ENCODE results near the gene TAF5L.
"Not testable (repeated sequence)": the region's sequence is repeated elsewhere in the genome, so short reads cannot be mapped to it uniquely, and the experiment has no call there.

Gene TAF5L

DNA sequence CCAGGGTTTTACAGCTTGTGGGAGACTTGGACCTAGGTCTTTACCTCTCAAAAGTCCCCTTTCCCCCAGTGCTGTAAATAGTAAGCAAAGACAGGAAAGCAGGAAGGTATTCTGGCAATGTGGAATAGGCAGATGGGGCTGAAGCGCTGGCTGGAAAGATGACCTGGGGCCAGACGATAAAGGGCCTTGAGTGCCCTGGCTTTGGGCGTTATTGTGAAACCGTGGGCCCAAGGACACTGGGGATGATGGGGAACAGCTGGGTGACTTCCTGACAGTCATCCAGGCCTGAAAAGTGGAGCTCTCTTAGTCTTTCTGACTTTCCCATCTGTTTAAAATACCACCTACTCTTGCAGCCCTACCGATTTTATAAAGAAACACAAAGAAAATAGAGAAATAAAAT lies 16.5 kb upstream of the TAF5L start:
- no peak for DNase-seq (ENCODE audit: low read depth in 2 of 2)

DNA sequence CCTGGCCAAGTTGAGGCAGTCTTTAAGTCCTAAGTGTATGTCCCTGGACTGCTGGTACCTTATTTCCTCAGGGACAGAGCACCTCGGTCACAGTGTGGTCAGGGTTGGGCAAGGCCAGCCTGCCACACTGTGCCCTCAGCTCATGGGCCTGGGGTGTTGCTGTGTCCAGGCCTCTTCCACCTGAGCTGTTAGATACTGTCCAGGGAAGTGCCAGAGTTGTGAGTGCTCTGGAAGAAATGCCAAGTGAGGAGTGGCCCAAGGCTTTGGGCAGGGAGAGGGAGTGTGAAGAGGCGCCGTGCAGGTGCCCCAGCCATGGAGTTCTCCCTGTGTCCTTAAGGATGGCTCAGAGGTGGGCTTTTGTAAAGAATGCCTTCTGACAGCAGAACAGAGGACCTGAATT lies 15.4 kb upstream of the TAF5L start:
- no peak for DNase-seq (ENCODE audit: low read depth in 2 of 2)

DNA sequence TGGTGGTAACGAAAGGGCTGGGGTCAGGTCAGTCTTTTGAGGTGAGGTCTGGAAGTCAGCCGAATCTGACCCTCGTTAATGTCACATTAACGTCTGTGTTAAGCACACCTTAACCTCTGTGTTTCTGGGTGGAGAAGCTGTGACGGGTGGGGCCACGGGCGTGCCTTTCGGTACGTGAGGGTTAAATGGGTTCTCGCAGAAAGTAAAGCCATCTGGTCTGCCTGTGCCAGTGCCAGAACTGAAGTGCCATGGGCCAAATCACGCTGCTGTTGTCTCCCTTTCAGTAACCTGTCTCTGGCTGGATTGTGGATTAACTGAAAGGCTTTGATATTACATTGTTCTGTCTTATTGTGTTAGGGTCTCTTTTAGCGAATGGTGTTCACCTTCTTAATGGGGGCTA lies 14.5 kb upstream of the TAF5L start:
- no peak for DNase-seq (ENCODE audit: low read depth in 2 of 2)

DNA sequence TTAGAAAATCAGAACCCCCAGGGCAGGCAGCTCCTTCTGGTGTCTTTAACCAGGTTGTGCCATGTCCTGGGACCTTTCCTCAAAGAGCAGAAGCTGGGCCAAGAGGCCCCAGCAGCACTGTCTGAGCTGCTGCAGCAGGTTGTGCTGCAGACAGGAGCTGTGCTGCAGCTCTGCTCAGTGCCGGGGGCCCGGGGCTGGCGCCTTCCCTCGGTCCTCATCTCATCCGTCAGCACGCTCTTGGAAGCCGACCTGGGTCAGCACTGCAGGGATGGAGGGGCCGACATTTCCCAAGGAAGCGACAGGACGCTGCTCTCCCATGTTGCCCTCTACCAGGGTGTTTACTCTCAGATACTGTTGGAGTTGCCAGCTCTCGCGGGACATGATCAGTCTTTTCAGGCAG lies 11.8 kb upstream of the TAF5L start:
- DNase-seq (ENCODE audit: low read depth in 2 of 2) = no peak

DNA sequence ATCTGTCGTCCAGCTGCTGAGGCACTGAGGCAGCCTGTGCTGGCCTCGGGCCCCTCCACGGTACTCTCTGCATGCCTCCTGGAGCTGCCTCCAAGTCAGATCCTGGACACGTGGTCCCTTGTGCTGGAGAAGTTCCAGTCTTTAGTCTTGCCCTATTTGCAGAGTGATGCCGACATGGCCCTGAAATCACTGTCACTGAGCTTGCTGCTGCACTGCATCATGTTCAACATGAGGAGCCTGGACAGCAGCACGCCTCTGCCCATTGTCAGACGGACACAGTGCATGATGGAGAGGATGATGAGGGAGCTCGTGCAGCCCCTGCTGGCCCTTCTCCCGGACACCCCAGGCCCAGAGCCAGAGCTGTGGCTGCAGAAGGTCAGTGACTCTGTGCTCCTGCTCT lies 10.1 kb upstream of the TAF5L start:
- no peak for DNase-seq (ENCODE audit: low read depth in 2 of 2)

DNA sequence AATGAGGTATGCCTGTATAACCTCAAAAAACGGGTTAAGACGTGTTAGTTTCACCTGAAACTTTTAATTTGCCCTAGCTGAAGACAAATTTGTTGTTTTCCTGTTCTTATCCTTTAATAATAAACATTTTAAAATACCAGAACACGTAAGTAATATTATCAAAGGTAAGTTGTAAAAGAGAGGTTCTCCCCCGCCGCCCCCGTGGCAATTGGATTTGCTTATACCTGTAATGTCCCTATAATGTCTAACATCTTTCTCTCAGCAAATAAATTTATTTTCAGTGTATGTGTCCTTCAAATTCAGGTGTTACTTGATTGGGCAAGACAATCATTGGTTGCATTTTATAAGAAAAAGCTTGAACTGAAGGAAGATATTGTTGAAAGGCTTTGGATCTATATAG lies 6.0 kb upstream of the TAF5L start:
- DNase-seq (ENCODE audit: low read depth in 2 of 2) = no peak

DNA sequence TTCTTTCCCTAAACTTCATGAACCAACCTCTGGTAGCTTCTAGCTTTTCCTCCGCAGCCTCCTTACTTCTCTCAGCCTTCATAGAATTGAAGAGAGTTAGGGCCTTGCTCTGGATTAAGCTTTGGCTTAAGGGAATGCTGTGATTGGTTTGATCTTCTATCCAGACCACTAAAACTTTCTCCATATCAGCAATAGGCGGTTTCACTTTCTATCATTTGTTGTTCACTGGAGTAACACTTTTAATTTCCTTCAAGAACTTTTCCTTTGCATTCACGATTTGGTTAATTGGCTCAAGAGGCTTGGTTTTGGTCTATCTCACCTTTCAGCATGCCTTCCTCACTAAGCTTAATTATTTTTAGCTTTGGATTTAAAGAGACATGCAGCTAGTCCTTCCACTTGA lies 5.2 kb upstream of the TAF5L start:
- no peak for DNase-seq (ENCODE audit: low read depth in 2 of 2)

DNA sequence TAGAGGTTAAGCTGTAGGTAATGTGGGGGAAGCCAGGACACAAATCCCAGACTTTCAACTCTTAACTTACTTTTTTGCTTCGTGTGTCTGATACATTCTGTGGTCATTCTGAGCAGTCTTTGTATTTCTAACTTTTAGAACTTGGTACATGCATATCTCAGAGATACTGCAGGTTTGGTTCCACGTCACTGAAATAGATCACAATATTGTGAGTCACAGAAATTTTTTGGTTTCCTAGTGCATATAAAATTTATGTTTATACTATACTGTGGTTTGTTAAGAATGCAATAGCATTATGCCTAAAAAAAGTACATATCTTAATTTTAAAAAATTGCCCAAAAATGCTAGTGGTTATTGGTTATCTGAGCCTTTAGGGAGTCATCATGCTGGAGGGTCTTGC lies 3.3 kb upstream of the TAF5L start:
- DNase-seq (ENCODE audit: low read depth in 2 of 2) = no peak

DNA sequence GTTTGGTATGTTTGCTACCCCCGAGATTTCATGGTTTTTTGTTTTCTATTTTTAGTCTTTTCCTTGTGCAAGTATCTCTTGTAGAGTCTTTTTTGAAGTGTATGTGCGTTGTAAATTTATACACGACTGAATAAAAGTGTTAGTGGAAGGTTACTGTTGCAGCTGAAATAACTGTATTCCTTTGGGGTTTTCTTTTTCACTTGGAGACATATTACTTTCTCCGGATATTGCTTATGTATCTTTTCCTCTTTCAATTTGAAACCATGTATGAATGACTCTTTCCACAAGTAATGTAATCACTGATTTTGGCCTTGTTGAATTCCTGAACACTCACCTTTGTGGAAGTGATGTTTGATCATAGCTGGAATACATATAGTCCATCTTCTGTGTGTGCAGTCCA lies 1.1 kb upstream of the TAF5L start:
- no peak for DNase-seq (ENCODE audit: low read depth in 2 of 2)

DNA sequence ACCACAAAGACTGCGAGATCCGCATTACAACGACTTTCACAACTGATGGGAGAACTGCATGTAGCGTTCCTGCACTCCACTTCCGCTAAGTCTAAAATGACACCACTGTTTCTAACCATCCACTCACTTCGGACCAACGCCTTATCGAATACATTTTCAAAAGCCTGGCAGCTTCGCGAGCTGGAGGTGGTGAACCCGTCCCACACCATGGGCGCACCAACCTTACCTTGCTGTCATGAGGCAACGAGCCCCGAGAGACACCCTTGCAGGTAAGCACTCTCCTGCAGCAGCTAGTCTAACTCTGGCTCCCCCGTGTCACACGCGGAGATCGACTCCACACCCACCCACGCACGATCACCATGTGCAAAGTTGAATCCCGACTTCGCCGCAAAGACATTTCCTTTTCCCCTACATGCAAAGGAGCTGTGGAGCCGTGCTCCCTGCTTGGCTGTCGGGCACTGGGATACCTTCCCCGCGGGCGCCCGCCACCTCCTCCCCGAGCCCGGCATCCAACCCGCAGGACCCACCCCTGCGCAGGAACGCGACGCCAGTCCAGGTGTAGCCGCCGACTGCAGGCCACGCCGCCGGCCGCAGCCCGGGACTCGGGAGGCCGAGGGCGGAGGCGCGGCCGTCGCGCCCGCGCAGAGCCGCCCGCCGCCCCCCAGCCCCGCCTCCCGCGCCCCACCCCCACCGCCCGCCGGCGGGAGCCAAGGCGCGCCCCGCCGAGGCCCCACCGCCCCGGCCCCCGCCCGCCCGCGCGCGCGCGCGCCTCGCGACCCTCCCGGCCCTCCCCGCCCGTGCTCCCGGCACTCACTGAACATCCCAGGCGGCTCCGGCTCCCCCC lies 629 bp downstream of the TAF5L start:
- DNase-seq (ENCODE audit: low read depth in 2 of 2) = peak; percentile 16 to 28

DNA sequence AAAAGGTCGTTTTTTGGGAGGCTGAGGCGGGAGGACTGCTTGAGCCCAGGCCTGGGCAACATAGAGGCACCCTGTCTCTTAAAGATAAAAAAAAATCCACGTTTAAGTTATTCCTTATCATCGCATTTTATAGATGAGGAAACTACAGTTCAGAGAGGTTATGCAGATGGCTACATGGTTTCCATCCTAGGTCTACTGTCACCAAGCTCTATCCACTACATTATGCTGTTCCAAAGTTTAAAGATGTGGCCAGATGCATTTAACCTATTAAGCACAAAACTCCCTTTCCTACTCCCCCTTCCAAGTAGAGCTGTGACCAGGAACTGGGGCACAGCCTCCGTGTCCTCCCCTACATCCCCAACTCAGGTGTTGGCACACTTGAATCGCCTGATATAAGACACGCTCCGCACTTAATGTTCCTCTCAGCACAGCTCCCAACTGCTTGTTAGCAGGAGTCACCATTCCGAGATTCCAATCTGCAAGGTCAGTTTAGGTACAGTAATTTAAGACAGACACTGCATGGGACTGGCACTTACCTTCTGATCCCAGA lies 1.3 kb downstream of the TAF5L start:
- DNase-seq (ENCODE audit: low read depth in 2 of 2) = no peak

DNA sequence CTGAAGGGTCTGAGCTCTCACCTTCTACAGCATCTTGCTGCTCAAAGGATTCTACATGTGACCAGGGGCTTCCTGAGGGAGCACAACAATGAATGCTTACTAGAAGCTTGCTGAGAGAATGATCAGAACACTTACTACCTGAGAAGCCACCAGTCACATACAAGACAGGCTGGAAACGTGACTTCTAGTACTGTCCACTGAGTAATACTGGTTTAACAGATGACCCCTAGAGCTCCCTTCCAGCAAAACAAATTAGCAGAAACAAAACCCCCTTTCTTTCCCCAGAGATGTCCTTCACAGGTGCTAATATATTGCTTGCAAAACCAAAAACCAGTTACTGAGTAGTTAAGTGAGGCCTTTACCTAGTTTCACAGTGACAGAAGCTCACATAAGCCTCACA lies 2.1 kb downstream of the TAF5L start:
- DNase-seq (ENCODE audit: low read depth in 2 of 2) = no peak

DNA sequence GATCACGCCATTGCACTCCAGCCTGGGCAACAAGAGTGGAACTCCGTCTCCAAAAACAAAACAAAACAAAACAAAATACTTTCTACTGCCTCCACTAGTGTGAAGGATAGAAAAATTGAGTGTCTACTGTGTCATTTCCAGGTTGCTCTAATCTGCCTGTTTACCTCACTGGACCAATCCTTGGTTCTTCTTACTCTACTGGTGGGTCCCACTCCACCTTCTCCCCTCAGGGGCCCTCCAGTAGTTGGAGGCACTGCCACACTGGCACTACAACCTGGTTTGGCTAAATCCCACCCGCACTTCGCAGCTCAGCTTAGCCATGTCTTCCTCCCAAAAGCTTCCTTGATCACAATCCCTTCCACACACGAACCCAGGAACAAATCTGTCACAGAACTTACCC lies 2.7 kb downstream of the TAF5L start:
- DNase-seq (ENCODE audit: low read depth in 2 of 2) = no peak

DNA sequence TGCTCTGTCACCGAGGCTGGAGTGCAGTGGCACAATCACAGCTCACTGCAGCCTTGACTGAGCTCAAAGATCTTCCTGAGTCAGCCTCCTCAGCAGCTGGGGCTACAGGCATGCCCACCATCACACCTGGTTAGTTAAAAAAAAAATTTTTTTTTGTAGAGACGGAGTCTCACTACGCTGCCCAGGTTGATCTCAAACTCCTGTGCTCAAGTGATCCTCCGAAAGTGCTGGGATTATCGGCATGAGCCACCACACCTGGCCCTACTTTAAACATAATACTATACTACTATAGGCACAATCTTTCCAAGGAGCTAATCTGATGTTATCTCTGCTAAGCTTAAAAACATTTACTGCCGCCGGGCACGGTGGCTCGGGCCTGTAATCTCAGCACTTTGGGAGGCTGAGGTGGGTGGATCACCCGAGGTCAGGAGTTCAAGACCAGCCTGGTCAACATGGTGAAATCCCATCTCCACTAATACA lies 3.2 kb downstream of the TAF5L start:
- DNase-seq (ENCODE audit: low read depth in 2 of 2) = not testable (repeated sequence)

DNA sequence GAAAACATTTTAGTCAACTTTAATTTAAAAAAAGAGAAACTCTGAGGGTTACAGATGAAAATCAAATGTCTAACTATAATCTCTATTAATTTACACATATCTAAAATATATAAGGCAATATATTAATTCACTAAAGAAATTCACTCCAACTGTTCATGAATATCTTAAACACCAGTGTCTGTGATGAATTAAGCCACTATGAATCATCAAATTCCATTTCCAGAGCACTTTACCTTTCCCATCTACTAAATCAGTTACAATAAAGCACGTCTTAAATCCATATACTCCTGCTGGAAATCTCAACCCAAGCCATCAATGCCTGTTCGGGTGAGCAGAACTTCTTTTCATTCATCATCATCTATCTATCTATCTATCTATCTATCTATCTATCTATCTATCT lies 4.3 kb downstream of the TAF5L start:
- DNase-seq (ENCODE audit: low read depth in 2 of 2) = no peak

DNA sequence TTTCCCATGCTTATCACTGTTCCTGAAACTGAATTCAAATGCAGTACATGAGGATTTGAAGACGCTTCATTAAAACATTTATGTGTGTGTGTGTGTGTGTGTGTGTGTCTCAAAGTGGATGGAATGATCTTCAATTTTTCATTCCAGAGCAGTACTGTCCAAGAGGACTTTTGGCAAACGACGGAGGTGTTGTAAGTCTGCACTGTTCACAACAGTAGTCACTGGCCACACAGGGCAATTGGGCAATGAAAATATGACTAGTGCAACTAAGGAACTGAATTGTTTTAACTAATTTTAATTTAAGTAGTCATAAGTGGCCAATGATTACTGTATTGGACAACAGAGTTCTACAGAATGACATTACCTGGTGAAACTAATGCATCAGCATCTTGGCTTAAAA lies 5.0 kb downstream of the TAF5L start:
- no peak for DNase-seq (ENCODE audit: low read depth in 2 of 2)

DNA sequence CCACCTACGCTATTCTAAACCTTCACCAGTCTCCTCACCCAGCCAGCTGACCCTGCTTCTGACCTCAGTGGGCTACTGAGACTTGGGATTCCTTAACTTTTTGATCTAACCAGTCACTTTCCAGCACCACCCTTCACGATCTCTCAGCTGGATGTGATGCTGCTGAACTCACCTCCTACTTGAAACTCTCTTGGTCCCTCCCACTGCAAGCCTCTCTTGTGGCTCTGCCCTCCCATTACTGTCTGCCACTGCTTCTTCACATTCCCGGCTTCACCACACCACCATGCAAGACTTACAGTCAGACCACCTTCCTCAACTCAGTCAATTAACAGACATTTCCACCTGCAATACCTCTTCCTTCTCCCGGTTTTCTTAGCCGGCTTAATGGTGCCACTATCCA lies 6.3 kb downstream of the TAF5L start:
- no peak for DNase-seq (ENCODE audit: low read depth in 2 of 2)

DNA sequence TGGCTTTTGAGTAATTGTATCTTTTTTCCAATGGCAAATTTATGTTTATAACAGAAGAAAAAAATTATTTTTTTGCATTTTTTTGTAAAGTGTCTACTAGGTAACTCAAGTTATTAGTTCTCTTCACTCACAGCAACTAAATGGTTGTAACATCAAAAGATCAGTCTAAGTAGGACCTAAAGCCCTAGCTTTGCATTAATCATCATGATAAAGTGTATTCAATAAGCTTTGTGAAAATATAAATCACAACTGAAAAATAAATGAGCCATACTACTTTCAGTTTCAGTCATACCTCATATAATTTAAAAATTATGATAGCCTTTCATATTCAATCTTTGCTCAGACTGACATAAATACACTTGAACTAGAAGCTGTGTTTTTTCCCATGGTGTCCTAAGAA lies 6.9 kb downstream of the TAF5L start:
- no peak for DNase-seq (ENCODE audit: low read depth in 2 of 2)

DNA sequence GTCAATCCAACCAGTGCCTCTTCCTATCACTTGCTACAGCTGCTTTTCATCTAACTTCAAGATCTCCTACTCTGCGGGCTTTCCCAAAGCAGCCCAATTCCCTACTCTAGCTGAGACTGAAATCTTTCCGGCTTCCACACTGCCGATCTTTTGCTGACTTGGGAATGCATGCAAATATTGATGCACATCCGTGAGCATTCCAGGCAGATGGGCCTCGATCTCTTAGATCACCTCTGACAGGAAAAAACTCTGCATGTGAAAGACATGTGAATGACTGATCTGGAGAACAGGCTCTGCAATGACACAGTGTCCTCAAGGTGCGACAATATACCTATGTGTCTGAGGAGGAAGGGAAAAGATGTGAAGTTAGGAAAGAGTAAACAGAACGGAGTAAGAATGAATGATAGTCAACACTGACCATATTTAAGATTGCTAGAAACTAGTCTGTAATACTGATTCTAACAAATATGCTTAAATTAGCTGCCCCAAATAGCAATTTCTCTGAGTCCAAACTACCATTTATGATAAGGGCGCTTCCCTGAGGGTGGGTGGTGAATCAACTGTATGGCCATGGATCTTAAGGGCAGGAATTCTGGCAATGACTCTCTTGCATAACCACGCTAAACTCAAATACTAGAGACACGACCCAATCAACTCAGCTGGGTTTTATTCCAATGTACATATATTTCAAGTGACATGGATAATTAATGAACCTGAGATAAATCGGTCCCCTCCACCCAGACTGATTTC lies 8.4 kb downstream of the TAF5L start:
- no peak for DNase-seq (ENCODE audit: low read depth in 2 of 2)

DNA sequence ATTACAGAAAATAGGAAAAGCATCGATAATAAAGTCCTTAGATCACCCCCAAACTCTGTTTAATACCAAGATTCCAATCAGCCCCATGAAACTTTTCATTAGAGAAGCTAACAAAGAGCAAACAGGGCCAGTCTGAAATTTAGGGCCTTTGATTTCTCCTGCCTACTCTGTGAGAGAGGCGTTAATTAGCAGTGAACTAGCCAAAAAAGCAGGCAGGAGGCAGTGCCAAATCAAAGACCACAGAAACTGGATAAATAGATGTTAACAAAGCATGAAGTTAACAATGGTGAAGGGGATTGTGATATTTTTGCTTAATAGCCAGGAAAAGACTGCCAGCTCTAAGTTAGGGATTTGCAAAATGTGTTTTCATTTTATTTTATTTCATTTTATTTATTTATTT lies 11.2 kb downstream of the TAF5L start:
- no peak for DNase-seq (ENCODE audit: low read depth in 2 of 2)

DNA sequence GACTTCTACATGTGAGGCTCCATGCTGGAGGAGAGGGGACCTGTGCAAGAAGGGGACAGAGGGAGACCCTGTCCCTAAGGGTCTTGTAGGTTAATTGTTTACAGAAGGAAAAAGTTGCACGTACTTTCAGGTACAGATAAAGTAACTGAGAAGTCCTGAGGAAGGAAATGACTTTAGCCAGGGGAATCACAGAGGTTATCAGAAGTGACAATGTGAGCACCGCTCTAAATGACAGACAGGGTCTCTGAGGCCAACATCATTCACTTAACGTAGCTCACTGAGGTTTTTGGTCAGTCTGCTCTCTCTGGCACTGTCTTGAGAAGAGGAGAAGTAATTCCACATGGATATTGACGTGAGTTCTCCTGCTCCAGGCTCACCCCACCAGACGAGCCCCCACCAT lies 12.0 kb downstream of the TAF5L start:
- DNase-seq (ENCODE audit: low read depth in 2 of 2) = no peak

DNA sequence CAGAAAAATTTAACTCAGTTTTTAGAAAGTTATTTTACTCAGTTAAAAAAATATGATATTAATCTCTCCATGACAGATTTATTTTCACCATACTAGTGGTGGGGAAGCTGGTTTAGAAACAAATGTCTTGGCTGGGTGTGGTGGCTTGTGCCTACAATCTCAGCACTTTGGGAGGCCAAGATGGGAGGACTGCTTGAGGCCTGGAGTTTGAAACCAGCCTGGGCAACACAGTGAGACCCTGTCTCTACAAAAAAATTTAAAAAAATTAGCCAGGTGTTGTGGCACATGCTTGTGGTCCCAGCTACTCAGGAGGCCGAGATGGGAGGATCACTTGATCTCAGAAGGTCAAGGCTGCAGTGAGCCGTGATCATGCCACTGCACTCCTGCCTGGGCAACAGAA lies 17.3 kb downstream of the TAF5L start:
- DNase-seq (ENCODE audit: low read depth in 2 of 2) = no peak

DNA sequence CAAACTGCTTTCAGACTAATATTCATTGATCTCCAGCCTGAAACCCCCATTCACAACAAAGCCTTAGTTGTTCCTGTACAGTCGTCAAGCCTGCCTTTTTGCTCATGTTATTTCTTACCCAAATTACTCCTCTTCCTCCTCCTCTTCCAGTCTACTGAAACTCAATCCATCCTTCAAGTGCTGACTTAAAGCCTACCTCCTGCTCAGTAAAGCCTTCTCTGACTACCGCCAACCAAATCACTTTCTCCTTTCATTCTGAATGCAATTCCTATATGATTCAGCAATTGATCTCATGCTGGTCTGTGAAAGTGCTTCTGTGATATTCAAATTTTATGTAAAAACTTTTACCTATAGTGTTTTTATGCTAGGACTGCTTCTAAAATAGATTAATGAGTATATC lies 18.6 kb downstream of the TAF5L start:
- no peak for DNase-seq (ENCODE audit: low read depth in 2 of 2)

Measured in activated CD8-positive, alpha-beta memory T cell treated with anti-CD3 and anti-CD28 coated beads for 4 hours (primary cell).